HCT116 (cell line): ENCODE measurements around the gene ARHGAP29. TPM values are rescaled to one million over a fixed set of nuclear protein-coding genes. Genes with fewer than 3 reads are reported as not detected.

ENCODE experiments used
- ATAC-seq: fragments of 200-7000 bp; cut with Tn5 transposase; 2 replicates; pipeline ENCODE4 v1.9.1; 2020; ENCODE audit warnings: mild to moderate bottlenecking, moderate library complexity
- BruUV-seq: library from RNA; stranded (reverse); fragments of 400-500 nt; replicated peaks from 2 replicates; lab custom pipeline; 2021; lab: Mats Ljungman, UMichigan
- CTCF ChIA-PET: fragments of 300-600 bp; sonication (Branson Sonifier 250); formaldehyde crosslinking; loops from one replicate; lab custom pipeline; 2021; ENCODE audit warnings: antibody characterized with exemption; lab: Charles Lee
- POLR2A ChIA-PET: fragments of 300-600, 350-600 bp; sonication (Branson Sonifier 250); formaldehyde crosslinking; loops from one replicate; lab custom pipeline; 2021; ENCODE audit warnings: antibody characterized with exemption; lab: Charles Lee
- RAD21 ChIA-PET, 2 experiments: fragments of 300-600 bp; sonication (Branson Sonifier 250); formaldehyde crosslinking; loops; one replicate each; lab custom pipeline; 2023; ENCODE audit warnings: low total read pairs in 2 of 2; ENCODE audit not compliant: uncharacterized antibody in 2 of 2, unreplicated experiment in 2 of 2, low non-redundant PET in 1 of 2; lab: Charles Lee
- DNase-seq: peaks from one replicate; pipeline ENCODE4 v3.0.0-alpha.2; 2010; ENCODE audit warnings: low read depth, low spot score
- H2AFZ ChIP-seq: fragments of 200-600 bp; shearing (Covaris generic), sonication (generic); 2 replicates; pipeline ENCODE4 v1.6.1; 2017; ENCODE audit warnings: low read depth, mixed run types, mixed read lengths, antibody characterized with exemption, low read length; ENCODE audit not compliant: poor library complexity, severe bottlenecking
- H3K27ac ChIP-seq: 2 replicates; pipeline ENCODE4 v1.5.1; 2012; ENCODE audit warnings: low read depth, low read length
- H3K27me3 ChIP-seq: fragments of 200-600 bp; sonication (generic); 2 replicates; pipeline ENCODE4 v1.6.1; 2016; ENCODE audit warnings: mixed run types, low read length, mixed read lengths; ENCODE audit not compliant: insufficient read depth
- H3K36me3 ChIP-seq, 2 experiments: fragments of 200-500 bp in 1 of 2; fragments of 200-600 bp in 1 of 2; sonication (Bioruptor generic) in 1 of 2; sonication (generic) in 1 of 2; 2 replicates each; pipeline versions ENCODE4 v1.5.1 to v1.6.1; 2014 to 2016; ENCODE audit warnings: low read length in 2 of 2, inconsistent platforms in 1 of 2, mixed read lengths in 1 of 2, mixed run types in 1 of 2; ENCODE audit not compliant: insufficient read depth in 2 of 2, control insufficient read depth in 1 of 2
- H3K4me1 ChIP-seq, 2 experiments: fragments of 200-600 bp in 1 of 2; sonication (generic) in 1 of 2; 2 replicates each; pipeline versions ENCODE4 v1.5.1 to v1.6.1; 2012 to 2017; ENCODE audit warnings: low read length in 2 of 2, inconsistent platforms in 1 of 2, mild to moderate bottlenecking in 1 of 2, mixed read lengths in 1 of 2, mixed run types in 1 of 2, moderate library complexity in 1 of 2; ENCODE audit not compliant: insufficient read depth in 2 of 2, control insufficient read depth in 1 of 2
- H3K4me2 ChIP-seq: fragments of 200-600 bp; sonication (generic); 2 replicates; pipeline ENCODE4 v1.6.1; 2017; ENCODE audit warnings: mixed run types, low read length, mixed read lengths
- H3K4me3 ChIP-seq, 2 experiments: fragments of 200-600 bp in 1 of 2; sonication (generic) in 1 of 2; replicated peaks in 1 of 2; 2 replicates each; pipeline ENCODE4 v1.5.1; 2011 to 2016; ENCODE audit warnings: low read length in 2 of 2, control low read depth in 1 of 2, low read depth in 1 of 2, mild to moderate bottlenecking in 1 of 2, mixed read lengths in 1 of 2, mixed run types in 1 of 2
- H3K79me2 ChIP-seq: fragments of 200-600 bp; sonication (generic); 2 replicates; pipeline ENCODE4 v1.6.1; 2017; ENCODE audit warnings: mild to moderate bottlenecking, mixed run types, low read length, moderate library complexity, mixed read lengths; ENCODE audit not compliant: insufficient read depth
- H3K9ac ChIP-seq: fragments of 200-600 bp; sonication (generic); 2 replicates; pipeline ENCODE4 v1.6.1; 2016; ENCODE audit warnings: low read length, mixed read lengths
- H3K9me2 ChIP-seq: fragments of 200-600 bp; sonication (generic), shearing (Covaris generic); 2 replicates; pipeline ENCODE4 v1.6.1; 2017; ENCODE audit warnings: mixed run types, mild to moderate bottlenecking, moderate library complexity; ENCODE audit not compliant: insufficient read depth
- H3K9me3 ChIP-seq, 2 experiments: fragments of 200-500 bp in 1 of 2; fragments of 200-600 bp in 1 of 2; sonication (Bioruptor generic) in 1 of 2; sonication (generic) in 1 of 2; 2 replicates each; pipeline ENCODE4 v1.6.1; 2014 to 2017; ENCODE audit warnings: low read length in 2 of 2, mixed read lengths in 2 of 2, inconsistent platforms in 1 of 2, low read depth in 1 of 2, mild to moderate bottlenecking in 1 of 2, mixed run types in 1 of 2, moderate library complexity in 1 of 2; ENCODE audit not compliant: control insufficient read depth in 1 of 2, insufficient read depth in 1 of 2
- H4K20me1 ChIP-seq: fragments of 200-600 bp; sonication (generic), shearing (Covaris generic); 2 replicates; pipeline ENCODE4 v1.6.1; 2017; ENCODE audit warnings: mixed run types, mild to moderate bottlenecking, moderate library complexity; ENCODE audit not compliant: insufficient read depth
- CEBPB ChIP-seq: IDR thresholded peaks from 2 replicates; pipeline ENCODE4 v1.6.1; 2012; ENCODE audit warnings: low read depth
- ELF1 ChIP-seq: IDR thresholded peaks from 2 replicates; pipeline ENCODE4 v1.6.1; 2012; ENCODE audit warnings: low read depth, borderline replicate concordance
- POLR2A ChIP-seq: IDR thresholded peaks from 2 replicates; pipeline ENCODE4 v1.7.0; 2011; ENCODE audit warnings: borderline replicate concordance; ENCODE audit not compliant: insufficient read depth, insufficient read length; ENCODE audit errors: extremely low read depth
- POLR2AphosphoS5 ChIP-seq: IDR thresholded peaks from 2 replicates; pipeline ENCODE4 v1.6.1; 2011; ENCODE audit warnings: mild to moderate bottlenecking, low read depth, low read length, moderate library complexity
- SIN3A ChIP-seq: IDR thresholded peaks from 2 replicates; pipeline ENCODE4 v1.6.1; 2012; ENCODE audit warnings: low read depth
- SRF ChIP-seq: IDR thresholded peaks from 2 replicates; pipeline ENCODE4 v1.6.1; 2012; ENCODE audit warnings: low read depth
- ZFX ChIP-seq: fragments of 450-650 bp; IDR thresholded peaks from 2 replicates; pipeline ENCODE4 v1.6.1; 2017
- intact Hi-C: fragments of 100-400 bp; cut with micrococcal nuclease; formaldehyde crosslinking; loops from 2 replicates; pipeline ENCODE4 v1.10.0; 2022
- total RNA-seq: library from RNA; stranded (reverse); gene quantifications from one replicate; pipeline ENCODE4 v1.2.1, GENCODE V29; 2021; ENCODE audit not compliant: unreplicated experiment
- TF ChIP-seq, protein P1 (sequence below), 3 experiments: fragments of 200-600 bp in 1 of 3; sonication (generic) in 1 of 3; IDR thresholded peaks in 2 of 3; conservative IDR thresholded peaks in 1 of 3; 2 replicates each; pipeline ENCODE4 v1.5.1; 2012 to 2017; ENCODE audit warnings: low read depth in 2 of 3, low read length in 2 of 3, antibody characterized with exemption in 1 of 3, borderline replicate concordance in 1 of 3, control low read depth in 1 of 3, mild to moderate bottlenecking in 1 of 3, mixed read lengths in 1 of 3, mixed run types in 1 of 3, moderate library complexity in 1 of 3; ENCODE audit not compliant: insufficient read depth in 1 of 3
- TF ChIP-seq, protein P2 (sequence below): IDR thresholded peaks from 2 replicates; pipeline ENCODE4 v1.6.1; 2012

The ARHGAP29 gene
- total RNA-seq, 1 experiment from 2014 or later, result 128 TPM

DNA sequence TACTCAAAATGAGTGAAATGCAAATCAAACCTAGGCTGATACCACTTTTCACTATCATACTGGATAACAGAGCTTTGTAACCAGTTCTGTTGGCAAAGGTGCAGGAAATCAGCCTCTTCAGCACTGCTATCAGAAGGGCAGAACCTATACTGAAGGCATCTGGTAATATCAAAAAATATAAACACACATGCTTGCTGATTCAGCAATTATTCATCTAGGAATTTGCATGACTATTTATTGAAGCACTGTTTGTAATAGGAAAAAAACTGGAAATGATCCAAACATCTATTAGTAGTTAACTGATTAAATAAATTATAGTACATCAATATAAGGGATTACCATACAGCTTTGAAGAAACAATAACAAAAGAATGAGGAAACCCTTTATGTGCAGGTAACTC, 21.4 kb downstream of the ARHGAP29 start:
- Histone ChIP-seq H3K79me2 (peaks cover 100% of the 10 kb centered on the region), H3K9me3 (no peaks in the 10 kb centered on the region), H3K27me3 (no peaks in the 10 kb centered on the region), H4K20me1 (peaks cover 39% of the 10 kb centered on the region; the same call in 1 of the 2 replicates), H3K4me3 (no peak overlapping the region), H3K9ac (no peak overlapping the region), H3K36me3 (peaks cover 14 to 66% of the 10 kb centered on the region in 2 experiments), H3K27ac (no peak overlapping the region), H2AFZ (no peak overlapping the region), H3K4me2 (no peak overlapping the region), H3K4me1 (peaks cover 2 to 21% of the 10 kb centered on the region in 2 experiments; a peak in 2 of 4 replicates), H3K9me2 (no peaks in the 10 kb centered on the region)
- POLR2A ChIA-PET, result no interaction called here
- RAD21 ChIA-PET, result no interaction called here
- no TSS peak for BruUV-seq
- intact Hi-C loops, result no loop called here
- CTCF ChIA-PET, result no interaction called here
- DNase-seq (no peak), ATAC-seq (no peak)
- TF ChIP-seq CEBPB, result no peak

DNA sequence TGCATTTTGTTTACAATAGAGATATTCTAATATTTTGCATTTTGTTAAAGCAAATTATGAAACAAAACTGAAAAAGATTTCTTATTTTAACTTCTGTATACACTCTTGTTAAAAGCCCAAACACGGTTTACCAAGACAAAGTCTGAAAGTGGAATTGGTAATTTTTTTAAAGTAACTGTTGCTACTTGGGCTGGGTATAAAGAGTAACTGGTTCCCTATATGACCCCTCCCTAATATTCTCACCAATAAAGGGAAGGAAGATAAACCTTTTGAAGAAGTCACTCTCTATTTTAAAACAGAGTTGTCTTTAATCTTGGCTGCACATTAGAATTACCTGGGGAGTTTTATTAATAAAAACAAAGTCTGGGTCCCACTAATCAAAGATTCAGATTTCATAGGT, 27.4 kb downstream of the ARHGAP29 start:
- Histone ChIP-seq H3K36me3 (peaks cover 22 to 69% of the 10 kb centered on the region in 2 experiments), H2AFZ (no peak overlapping the region), H3K4me1 (peaks cover 2 to 12% of the 10 kb centered on the region in 2 experiments; a peak in 1 of 4 replicates), H3K4me3 (no peak overlapping the region), H3K9ac (no peak overlapping the region), H3K4me2 (no peak overlapping the region), H3K9me2 (no peaks in the 10 kb centered on the region), H4K20me1 (peaks cover 15% of the 10 kb centered on the region; the same call in 1 of the 2 replicates), H3K27me3 (no peaks in the 10 kb centered on the region), H3K9me3 (no peaks in the 10 kb centered on the region), H3K79me2 (peaks cover 97% of the 10 kb centered on the region), H3K27ac (no peak overlapping the region)
- BruUV-seq, result no TSS peak
- POLR2A ChIA-PET, result interaction anchor here (1.1 kb wide), 1 partner anchor 28 kb away, joined by 3 read pairs; no protein-coding TSS in a partner anchor
- CTCF ChIA-PET, result no interaction called here
- RAD21 ChIA-PET, result no interaction called here
- ATAC-seq (no peak), DNase-seq (no peak)
- TF ChIP-seq SIN3A, result no peak
- TF ChIP-seq, protein P1, sequence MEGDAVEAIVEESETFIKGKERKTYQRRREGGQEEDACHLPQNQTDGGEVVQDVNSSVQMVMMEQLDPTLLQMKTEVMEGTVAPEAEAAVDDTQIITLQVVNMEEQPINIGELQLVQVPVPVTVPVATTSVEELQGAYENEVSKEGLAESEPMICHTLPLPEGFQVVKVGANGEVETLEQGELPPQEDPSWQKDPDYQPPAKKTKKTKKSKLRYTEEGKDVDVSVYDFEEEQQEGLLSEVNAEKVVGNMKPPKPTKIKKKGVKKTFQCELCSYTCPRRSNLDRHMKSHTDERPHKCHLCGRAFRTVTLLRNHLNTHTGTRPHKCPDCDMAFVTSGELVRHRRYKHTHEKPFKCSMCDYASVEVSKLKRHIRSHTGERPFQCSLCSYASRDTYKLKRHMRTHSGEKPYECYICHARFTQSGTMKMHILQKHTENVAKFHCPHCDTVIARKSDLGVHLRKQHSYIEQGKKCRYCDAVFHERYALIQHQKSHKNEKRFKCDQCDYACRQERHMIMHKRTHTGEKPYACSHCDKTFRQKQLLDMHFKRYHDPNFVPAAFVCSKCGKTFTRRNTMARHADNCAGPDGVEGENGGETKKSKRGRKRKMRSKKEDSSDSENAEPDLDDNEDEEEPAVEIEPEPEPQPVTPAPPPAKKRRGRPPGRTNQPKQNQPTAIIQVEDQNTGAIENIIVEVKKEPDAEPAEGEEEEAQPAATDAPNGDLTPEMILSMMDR (IDR thresholded peaks at IDR 0.05 in 2 of 3, conservative IDR thresholded peaks at IDR 0.05 in 1 of 3; ENCODE audit: borderline replicate concordance in 1 of 3, insufficient read depth in 1 of 3, low read depth in 2 of 3, low read length in 2 of 3), result no peak
- TF ChIP-seq POLR2A, result no peak
- no peak for TF ChIP-seq ELF1
- TF ChIP-seq POLR2AphosphoS5, result no peak
- no peak for TF ChIP-seq SRF
- TF ChIP-seq, protein P2, sequence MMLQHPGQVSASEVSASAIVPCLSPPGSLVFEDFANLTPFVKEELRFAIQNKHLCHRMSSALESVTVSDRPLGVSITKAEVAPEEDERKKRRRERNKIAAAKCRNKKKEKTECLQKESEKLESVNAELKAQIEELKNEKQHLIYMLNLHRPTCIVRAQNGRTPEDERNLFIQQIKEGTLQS, result no peak
- TF ChIP-seq ZFX, result no peak
- intact Hi-C loops, result no loop called here
